ENCODE measurements around the gene TSHZ1.

GRCh38 chr18:75279381-75279780 lies 68.8 kb downstream of the TSHZ1 start:
- TF ChIP-seq POLR2A (IDR thresholded peaks at IDR 0.05), result no peak
- no peak for TF ChIP-seq CTCF (IDR thresholded peaks at IDR 0.05)

Data from esophagus squamous epithelium (tissue), 4 donors.